ENCODE measurements around the gene GSTP1. TPM values are rescaled to one million over a fixed set of nuclear protein-coding genes. Genes with fewer than 3 reads are reported as not detected.

GSTP1 gene
- total and polyA plus RNA-seq, 9 of the 15 experiments (the other 6 are each of a cell fraction or from before 2014, with no cell fraction given) = 592 to 2,150 (median 1,204) TPM

- TF ChIP-seq, protein P1, sequence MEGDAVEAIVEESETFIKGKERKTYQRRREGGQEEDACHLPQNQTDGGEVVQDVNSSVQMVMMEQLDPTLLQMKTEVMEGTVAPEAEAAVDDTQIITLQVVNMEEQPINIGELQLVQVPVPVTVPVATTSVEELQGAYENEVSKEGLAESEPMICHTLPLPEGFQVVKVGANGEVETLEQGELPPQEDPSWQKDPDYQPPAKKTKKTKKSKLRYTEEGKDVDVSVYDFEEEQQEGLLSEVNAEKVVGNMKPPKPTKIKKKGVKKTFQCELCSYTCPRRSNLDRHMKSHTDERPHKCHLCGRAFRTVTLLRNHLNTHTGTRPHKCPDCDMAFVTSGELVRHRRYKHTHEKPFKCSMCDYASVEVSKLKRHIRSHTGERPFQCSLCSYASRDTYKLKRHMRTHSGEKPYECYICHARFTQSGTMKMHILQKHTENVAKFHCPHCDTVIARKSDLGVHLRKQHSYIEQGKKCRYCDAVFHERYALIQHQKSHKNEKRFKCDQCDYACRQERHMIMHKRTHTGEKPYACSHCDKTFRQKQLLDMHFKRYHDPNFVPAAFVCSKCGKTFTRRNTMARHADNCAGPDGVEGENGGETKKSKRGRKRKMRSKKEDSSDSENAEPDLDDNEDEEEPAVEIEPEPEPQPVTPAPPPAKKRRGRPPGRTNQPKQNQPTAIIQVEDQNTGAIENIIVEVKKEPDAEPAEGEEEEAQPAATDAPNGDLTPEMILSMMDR (IDR thresholded peaks at IDR 0.05 in 2 of 3, conservative IDR thresholded peaks at IDR 0.05 in 1 of 3; ENCODE audit: insufficient read depth in 2 of 3, low read depth in 1 of 3, low read length in 3 of 3) = peak; percentile 90 to 91 (median 91)
- TF ChIP-seq RAD21 (CRISPR knock-in tag; conservative IDR thresholded peaks at IDR 0.05 in 1 of 2, IDR thresholded peaks at IDR 0.05 in 1 of 2) (peak; percentile 52 to 70), ZBTB7A (IDR thresholded peaks at IDR 0.05; ENCODE audit: borderline replicate concordance, control insufficient read depth, low read depth, low read length) (peak; percentile 77; the same call in 1 of the 2 replicates), POLR2A (conservative IDR thresholded peaks at IDR 0.05) (peak; percentile 86), SAFB (IDR thresholded peaks at IDR 0.05; ENCODE audit: borderline replicate concordance, low read depth, low read length) (peak; percentile 24; the same call in 1 of the 2 replicates), ZNF780A (CRISPR knock-in tag; IDR thresholded peaks at IDR 0.05) (no peak), SMAD3 (CRISPR knock-in tag; conservative IDR thresholded peaks at IDR 0.05) (no peak), CXXC5 (CRISPR knock-in tag; IDR thresholded peaks at IDR 0.05) (peak; percentile 84), PHB2 (IDR thresholded peaks at IDR 0.05; ENCODE audit: low read depth) (no peak), CBX8 (IDR thresholded peaks at IDR 0.05; ENCODE audit: borderline replicate concordance, extremely low read depth, low read depth, low read length, poor library complexity, severe bottlenecking) (no peak), ETV1 (tag; conservative IDR thresholded peaks at IDR 0.05; ENCODE audit: low read depth) (peak; percentile 34; the same call in 1 of the 2 replicates), CAMTA2 (CRISPR knock-in tag; conservative IDR thresholded peaks at IDR 0.05) (no peak), BCOR (IDR thresholded peaks at IDR 0.05) (no peak), CCNT2 (IDR thresholded peaks at IDR 0.05; ENCODE audit: borderline replicate concordance, extremely low read depth, insufficient read length, low read depth, low read length) (peak; percentile 36), TAF15 (IDR thresholded peaks at IDR 0.05; ENCODE audit: low read depth, low read length) (peak; percentile 40; the same call in 1 of the 2 replicates), CREB3L1 (IDR thresholded peaks at IDR 0.05; ENCODE audit: borderline replicate concordance, low read depth) (0 out of 2 replicates have a peak, but pooled peaks have one; percentile 36), ZNF77 (CRISPR knock-in tag; IDR thresholded peaks at IDR 0.05) (no peak), ZNF239 (CRISPR knock-in tag; IDR thresholded peaks at IDR 0.05) (no peak), SMAD1 (IDR thresholded peaks at IDR 0.05; ENCODE audit: low read depth, low read length, partially characterized antibody) (no peak)
- TF ChIP-seq, protein P2, sequence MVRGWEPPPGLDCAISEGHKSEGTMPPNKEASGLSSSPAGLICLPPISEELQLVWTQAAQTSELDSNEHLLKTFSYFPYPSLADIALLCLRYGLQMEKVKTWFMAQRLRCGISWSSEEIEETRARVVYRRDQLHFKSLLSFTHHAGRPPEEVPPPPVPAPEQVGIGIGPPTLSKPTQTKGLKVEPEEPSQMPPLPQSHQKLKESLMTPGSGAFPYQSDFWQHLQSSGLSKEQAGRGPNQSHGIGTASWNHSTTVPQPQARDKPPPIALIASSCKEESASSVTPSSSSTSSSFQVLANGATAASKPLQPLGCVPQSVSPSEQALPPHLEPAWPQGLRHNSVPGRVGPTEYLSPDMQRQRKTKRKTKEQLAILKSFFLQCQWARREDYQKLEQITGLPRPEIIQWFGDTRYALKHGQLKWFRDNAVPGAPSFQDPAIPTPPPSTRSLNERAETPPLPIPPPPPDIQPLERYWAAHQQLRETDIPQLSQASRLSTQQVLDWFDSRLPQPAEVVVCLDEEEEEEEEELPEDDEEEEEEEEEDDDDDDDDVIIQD (CRISPR knock-in tag; IDR thresholded peaks at IDR 0.05) = no peak
- TF ChIP-seq, protein P3, sequence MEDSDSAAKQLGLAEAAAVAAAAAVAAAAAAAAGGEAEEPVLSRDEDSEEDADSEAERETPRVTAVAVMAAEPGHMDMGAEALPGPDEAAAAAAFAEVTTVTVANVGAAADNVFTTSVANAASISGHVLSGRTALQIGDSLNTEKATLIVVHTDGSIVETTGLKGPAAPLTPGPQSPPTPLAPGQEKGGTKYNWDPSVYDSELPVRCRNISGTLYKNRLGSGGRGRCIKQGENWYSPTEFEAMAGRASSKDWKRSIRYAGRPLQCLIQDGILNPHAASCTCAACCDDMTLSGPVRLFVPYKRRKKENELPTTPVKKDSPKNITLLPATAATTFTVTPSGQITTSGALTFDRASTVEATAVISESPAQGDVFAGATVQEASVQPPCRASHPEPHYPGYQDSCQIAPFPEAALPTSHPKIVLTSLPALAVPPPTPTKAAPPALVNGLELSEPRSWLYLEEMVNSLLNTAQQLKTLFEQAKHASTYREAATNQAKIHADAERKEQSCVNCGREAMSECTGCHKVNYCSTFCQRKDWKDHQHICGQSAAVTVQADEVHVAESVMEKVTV (CRISPR knock-in tag; IDR thresholded peaks at IDR 0.05) = peak; percentile 32; the same call in 1 of the 2 replicates
Observed at GRCh38 chr11:67630228-67630942, 46.8 kb downstream of the GSTP1 start (continued).
